ENCODE data around the gene ZKSCAN4. TPM values are rescaled to one million over a fixed set of nuclear protein-coding genes. Genes with fewer than 3 reads are reported as not detected.

The ZKSCAN4 gene
- polyA plus RNA-seq, 1 of the 3 experiments (the other 2 are of a cell fraction) = 2.9 TPM

- H3K36me3 ChIP-seq (replicated peaks in 1 of 2; ENCODE audit: control insufficient read depth in 1 of 2, insufficient read depth in 2 of 2, low read length in 1 of 2) = no peaks in the 10 kb centered on the region
- no peak for TF ChIP-seq PBX3 (IDR thresholded peaks at IDR 0.05)
- no peak for TF ChIP-seq TEAD4 (IDR thresholded peaks at IDR 0.05; ENCODE audit: borderline replicate concordance, insufficient read depth)
- TF ChIP-seq NFIC (IDR thresholded peaks at IDR 0.05; ENCODE audit: borderline replicate concordance) = no peak
- TF ChIP-seq, protein P1, sequence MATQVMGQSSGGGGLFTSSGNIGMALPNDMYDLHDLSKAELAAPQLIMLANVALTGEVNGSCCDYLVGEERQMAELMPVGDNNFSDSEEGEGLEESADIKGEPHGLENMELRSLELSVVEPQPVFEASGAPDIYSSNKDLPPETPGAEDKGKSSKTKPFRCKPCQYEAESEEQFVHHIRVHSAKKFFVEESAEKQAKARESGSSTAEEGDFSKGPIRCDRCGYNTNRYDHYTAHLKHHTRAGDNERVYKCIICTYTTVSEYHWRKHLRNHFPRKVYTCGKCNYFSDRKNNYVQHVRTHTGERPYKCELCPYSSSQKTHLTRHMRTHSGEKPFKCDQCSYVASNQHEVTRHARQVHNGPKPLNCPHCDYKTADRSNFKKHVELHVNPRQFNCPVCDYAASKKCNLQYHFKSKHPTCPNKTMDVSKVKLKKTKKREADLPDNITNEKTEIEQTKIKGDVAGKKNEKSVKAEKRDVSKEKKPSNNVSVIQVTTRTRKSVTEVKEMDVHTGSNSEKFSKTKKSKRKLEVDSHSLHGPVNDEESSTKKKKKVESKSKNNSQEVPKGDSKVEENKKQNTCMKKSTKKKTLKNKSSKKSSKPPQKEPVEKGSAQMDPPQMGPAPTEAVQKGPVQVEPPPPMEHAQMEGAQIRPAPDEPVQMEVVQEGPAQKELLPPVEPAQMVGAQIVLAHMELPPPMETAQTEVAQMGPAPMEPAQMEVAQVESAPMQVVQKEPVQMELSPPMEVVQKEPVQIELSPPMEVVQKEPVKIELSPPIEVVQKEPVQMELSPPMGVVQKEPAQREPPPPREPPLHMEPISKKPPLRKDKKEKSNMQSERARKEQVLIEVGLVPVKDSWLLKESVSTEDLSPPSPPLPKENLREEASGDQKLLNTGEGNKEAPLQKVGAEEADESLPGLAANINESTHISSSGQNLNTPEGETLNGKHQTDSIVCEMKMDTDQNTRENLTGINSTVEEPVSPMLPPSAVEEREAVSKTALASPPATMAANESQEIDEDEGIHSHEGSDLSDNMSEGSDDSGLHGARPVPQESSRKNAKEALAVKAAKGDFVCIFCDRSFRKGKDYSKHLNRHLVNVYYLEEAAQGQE (IDR thresholded peaks at IDR 0.05; ENCODE audit: low read depth, low read length) = no peak
- TF ChIP-seq MEF2A (IDR thresholded peaks at IDR 0.05; ENCODE audit: borderline replicate concordance, low read depth) = no peak
- no peak for TF ChIP-seq RCOR1 (IDR thresholded peaks at IDR 0.05; ENCODE audit: low read length)
- no peak for TF ChIP-seq NRF1 (IDR thresholded peaks at IDR 0.05; ENCODE audit: low read depth, low read length)
- TF ChIP-seq RFX5 (IDR thresholded peaks at IDR 0.05; ENCODE audit: low read length) = no peak
- TF ChIP-seq FOXM1 (IDR thresholded peaks at IDR 0.05; ENCODE audit: low read depth) = no peak
- no peak for TF ChIP-seq RAD21 (IDR thresholded peaks at IDR 0.05; ENCODE audit: low read length)
- TF ChIP-seq, protein P2, sequence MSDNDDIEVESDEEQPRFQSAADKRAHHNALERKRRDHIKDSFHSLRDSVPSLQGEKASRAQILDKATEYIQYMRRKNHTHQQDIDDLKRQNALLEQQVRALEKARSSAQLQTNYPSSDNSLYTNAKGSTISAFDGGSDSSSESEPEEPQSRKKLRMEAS (IDR thresholded peaks at IDR 0.05; ENCODE audit: low read depth) = no peak
- no peak for TF ChIP-seq USF2 (IDR thresholded peaks at IDR 0.05; ENCODE audit: borderline replicate concordance, low read depth, low read length)
- no peak for TF ChIP-seq GATA2 (CRISPR knock-in tag; IDR thresholded peaks at IDR 0.05)
- no peak for TF ChIP-seq TCF12 (IDR thresholded peaks at IDR 0.05)
- no peak for TF ChIP-seq ELF1 (IDR thresholded peaks at IDR 0.05)
- H3K79me2 ChIP-seq (ENCODE audit: insufficient read depth) = no peaks in the 10 kb centered on the region
- 16% methylated on average over 7 of the region's 7 CpGs for WGBS (ENCODE audit: low lambda C conversion rate)
- no peaks in the 10 kb centered on the region for H3K9me2 ChIP-seq
- H3K4me2 ChIP-seq = no peak overlapping the region
- H3F3A ChIP-seq (replicated peaks; ENCODE audit: insufficient read depth) = peaks cover 6% of the 10 kb centered on the region
- ChIA-PET CTCF (interaction anchor here (2.2 kb wide), 1 partner anchor 146 kb away, joined by 5 read pairs; no protein-coding TSS in a partner anchor), POLR2A (no interaction called here)
- H4K20me1 ChIP-seq (ENCODE audit: insufficient read depth) = no peaks in the 10 kb centered on the region
- H3K4me3 ChIP-seq (ENCODE audit: low read depth in 2 of 2, low read length in 1 of 2) = no peak overlapping the region
- no peak overlapping the region for H3K27ac ChIP-seq (ENCODE audit: low read depth in 2 of 2, low read length in 1 of 2)
- no peak overlapping the region for H3K9ac ChIP-seq
- H3K4me1 ChIP-seq (ENCODE audit: control insufficient read depth in 1 of 2, insufficient read depth in 2 of 2, low read depth in 1 of 2, low read length in 1 of 2) = peaks cover 0 to 15% of the 10 kb centered on the region in 2 experiments; a peak in 3 of 4 replicates
- peaks cover 52% of the 10 kb centered on the region; the same call in 1 of the 2 replicates for H3K27me3 ChIP-seq (ENCODE audit: insufficient read depth)
- no peak for DNase-seq
- no peak overlapping the region for H2AFZ ChIP-seq (ENCODE audit: low read depth)
- H3K9me3 ChIP-seq = no peaks in the 10 kb centered on the region
These were observed 42.1 kb downstream of the ZKSCAN4 start for GRCh38 chr6:28209753-28210535.

Measured in SK-N-SH (cell line).